IgD-negative memory B cell (primary cell): Measurements from ENCODE around the gene RRP8. TPM values are rescaled to one million over a fixed set of nuclear protein-coding genes. Genes with fewer than 3 reads are reported as not detected.
A peak's percentile ranks its signal among the peaks of the same experiment; 100 is the strongest.

ENCODE experiments used
- H3K27ac Mint-ChIP-seq, 3 donors: one replicate each; pipeline ENCODE4 v1.8.0; 2020 to 2022; ENCODE audit warnings: mild to moderate bottlenecking in 3 of 3, mixed read lengths in 3 of 3, moderate library complexity in 1 of 3
- H3K27me3 Mint-ChIP-seq: one replicate; pipeline ENCODE4 v1.8.0; 2021; ENCODE audit warnings: mixed read lengths
- H3K36me3 Mint-ChIP-seq: one replicate; pipeline ENCODE4 v1.8.0; 2020; ENCODE audit warnings: mild to moderate bottlenecking, mixed read lengths
- H3K4me1 Mint-ChIP-seq, 3 donors: one replicate each; pipeline ENCODE4 v1.8.0; 2020 to 2022; ENCODE audit warnings: mixed read lengths in 3 of 3, mild to moderate bottlenecking in 1 of 3
- H3K4me3 Mint-ChIP-seq, 4 donors: one replicate each; pipeline ENCODE4 v1.8.0; 2020 to 2022; ENCODE audit warnings: mild to moderate bottlenecking in 4 of 4, mixed read lengths in 4 of 4, moderate library complexity in 3 of 4
- H3K9me3 Mint-ChIP-seq, 3 donors: one replicate each; pipeline ENCODE4 v1.8.0; 2020 to 2021; ENCODE audit warnings: mixed read lengths in 3 of 3, mild to moderate bottlenecking in 1 of 3
- polyA plus RNA-seq: library from polyadenylated mRNA; unstranded; fragments of 300-500 nt; fragmentation: Illumina TruSeq; gene quantifications from one replicate; pipeline ENCODE4 v1.2.3, GENCODE V29; 2021

The RRP8 gene
- polyA plus RNA-seq, 1 donor from 2014 or later: 26.6 TPM

- Mint-ChIP-seq H3K27ac (peak overlapping the region in 2 of 3 donors; percentile 7 to 91), H3K27me3 (no peaks in the 10 kb centered on the region), H3K4me3 (peak overlapping the region in 3 of 4 donors; percentile 6 to 89 (median 61)), H3K4me1 (peaks cover 11 to 16% (median 12%) of the 10 kb centered on the region in 3 donors), H3K36me3 (no peaks in the 10 kb centered on the region), H3K9me3 (no peaks in the 10 kb centered on the region)
Measured at GRCh38 chr11:6626971-6627761, 23.8 kb upstream of the RRP8 start.

GRCh38 chr11:6625832-6626420, 22.5 kb upstream of the RRP8 start:
- Mint-ChIP-seq H3K4me1 (peaks cover 11 to 16% (median 14%) of the 10 kb centered on the region in 3 donors), H3K27ac (no peak overlapping the region), H3K9me3 (no peaks in the 10 kb centered on the region), H3K36me3 (no peaks in the 10 kb centered on the region), H3K4me3 (peak overlapping the region in 1 of 4 donors; percentile 3), H3K27me3 (no peaks in the 10 kb centered on the region)

GRCh38 chr11:6625156-6625831, 21.9 kb upstream of the RRP8 start:
- no peak overlapping the region for H3K27ac Mint-ChIP-seq
- no peaks in the 10 kb centered on the region for H3K27me3 Mint-ChIP-seq
- no peaks in the 10 kb centered on the region for H3K9me3 Mint-ChIP-seq
- no peak overlapping the region for H3K4me3 Mint-ChIP-seq
- no peaks in the 10 kb centered on the region for H3K36me3 Mint-ChIP-seq
- H3K4me1 Mint-ChIP-seq: peaks cover 11 to 16% (median 14%) of the 10 kb centered on the region in 3 donors

GRCh38 chr11:6623391-6624363, 20.3 kb upstream of the RRP8 start:
- Mint-ChIP-seq H3K4me1 (peaks cover 11 to 16% (median 14%) of the 10 kb centered on the region in 3 donors), H3K4me3 (no peak overlapping the region), H3K27ac (no peak overlapping the region), H3K9me3 (no peaks in the 10 kb centered on the region), H3K36me3 (no peaks in the 10 kb centered on the region), H3K27me3 (no peaks in the 10 kb centered on the region)

- Mint-ChIP-seq H3K27ac (peak overlapping the region in 1 of 3 donors; percentile 62), H3K27me3 (no peaks in the 10 kb centered on the region), H3K4me1 (peaks cover 5 to 13% (median 7%) of the 10 kb centered on the region in 3 donors), H3K9me3 (no peaks in the 10 kb centered on the region), H3K4me3 (no peak overlapping the region), H3K36me3 (no peaks in the 10 kb centered on the region)
Measured at GRCh38 chr11:6622261-6623171, 19.1 kb upstream of the RRP8 start.

- H3K27ac Mint-ChIP-seq: peak overlapping the region in 1 of 3 donors; percentile 62
- H3K9me3 Mint-ChIP-seq: no peaks in the 10 kb centered on the region
- H3K4me3 Mint-ChIP-seq: no peak overlapping the region
- H3K4me1 Mint-ChIP-seq: peaks cover 2 to 9% (median 5%) of the 10 kb centered on the region in 3 donors
- no peaks in the 10 kb centered on the region for H3K27me3 Mint-ChIP-seq
- no peaks in the 10 kb centered on the region for H3K36me3 Mint-ChIP-seq
Measured at GRCh38 chr11:6621711-6622211, 18.3 kb upstream of the RRP8 start.

- H3K4me1 Mint-ChIP-seq: peaks cover 5 to 10% (median 8%) of the 10 kb centered on the region in 3 donors
- no peaks in the 10 kb centered on the region for H3K27me3 Mint-ChIP-seq
- H3K36me3 Mint-ChIP-seq: peaks cover 2% of the 10 kb centered on the region
- H3K9me3 Mint-ChIP-seq: no peaks in the 10 kb centered on the region
- no peak overlapping the region for H3K4me3 Mint-ChIP-seq
- H3K27ac Mint-ChIP-seq: no peak overlapping the region
Measured at GRCh38 chr11:6620636-6621035, 17.2 kb upstream of the RRP8 start.

- Mint-ChIP-seq H3K27me3 (no peaks in the 10 kb centered on the region), H3K36me3 (peaks cover 2% of the 10 kb centered on the region), H3K27ac (no peak within 1 kb of the TSS)
Measured at GRCh38 chr11:6619004-6619745, 15.8 kb upstream of the RRP8 start, which contains the start of gene TPP1. Gene TPP1 (minus strand): TSS chr11:6619422. CDS start chr11:6619400, 22 bp downstream.

GRCh38 chr11:6618117-6619003, 14.9 kb upstream of the RRP8 start:
- Mint-ChIP-seq H3K4me3 (no peak overlapping the region), H3K27ac (no peak overlapping the region), H3K4me1 (peaks cover 0 to 10% (median 9%) of the 10 kb centered on the region in 3 donors), H3K27me3 (no peaks in the 10 kb centered on the region), H3K36me3 (peaks cover 2% of the 10 kb centered on the region), H3K9me3 (no peaks in the 10 kb centered on the region)

More at GRCh38 chr11:6619004-6619745, 15.8 kb upstream of the RRP8 start, which contains the start of gene TPP1:
- Mint-ChIP-seq H3K4me3 (no peak within 1 kb of the TSS), H3K4me1 (peaks cover under 1 to 10% (median 9%) of the 10 kb centered on the region in 3 donors), H3K9me3 (no peaks in the 10 kb centered on the region)

GRCh38 chr11:6617315-6617781, 13.9 kb upstream of the RRP8 start:
- H3K9me3 Mint-ChIP-seq: no peaks in the 10 kb centered on the region
- H3K27me3 Mint-ChIP-seq: no peaks in the 10 kb centered on the region
- H3K27ac Mint-ChIP-seq: no peak overlapping the region

GRCh38 chr11:6616596-6617250, 13.3 kb upstream of the RRP8 start:
- H3K36me3 Mint-ChIP-seq: peaks cover 2% of the 10 kb centered on the region
- H3K4me3 Mint-ChIP-seq: peak overlapping the region in 1 of 4 donors; percentile 26
- no peaks in the 10 kb centered on the region for H3K9me3 Mint-ChIP-seq
- peaks cover 0 to 9% (median 9%) of the 10 kb centered on the region in 3 donors for H3K4me1 Mint-ChIP-seq
- peak overlapping the region in 1 of 3 donors; percentile 70 for H3K27ac Mint-ChIP-seq
- H3K27me3 Mint-ChIP-seq: no peaks in the 10 kb centered on the region

More at GRCh38 chr11:6617315-6617781, 13.9 kb upstream of the RRP8 start:
- H3K36me3 Mint-ChIP-seq: peaks cover 2% of the 10 kb centered on the region
- H3K4me3 Mint-ChIP-seq: peak overlapping the region in 2 of 4 donors; percentile 56 to 63
- H3K4me1 Mint-ChIP-seq: peaks cover 0 to 10% (median 9%) of the 10 kb centered on the region in 3 donors
